HG02884 (cell line): ENCODE data around the gene SAMD4B.

Experiments
- ATAC-seq: cut with Tn5 transposase; IDR thresholded peaks from one replicate; pipeline ENCODE4 v1.9.1; 2021; ENCODE audit warnings: mild to moderate bottlenecking, moderate library complexity; ENCODE audit not compliant: unreplicated experiment

The SAMD4B gene

DNA sequence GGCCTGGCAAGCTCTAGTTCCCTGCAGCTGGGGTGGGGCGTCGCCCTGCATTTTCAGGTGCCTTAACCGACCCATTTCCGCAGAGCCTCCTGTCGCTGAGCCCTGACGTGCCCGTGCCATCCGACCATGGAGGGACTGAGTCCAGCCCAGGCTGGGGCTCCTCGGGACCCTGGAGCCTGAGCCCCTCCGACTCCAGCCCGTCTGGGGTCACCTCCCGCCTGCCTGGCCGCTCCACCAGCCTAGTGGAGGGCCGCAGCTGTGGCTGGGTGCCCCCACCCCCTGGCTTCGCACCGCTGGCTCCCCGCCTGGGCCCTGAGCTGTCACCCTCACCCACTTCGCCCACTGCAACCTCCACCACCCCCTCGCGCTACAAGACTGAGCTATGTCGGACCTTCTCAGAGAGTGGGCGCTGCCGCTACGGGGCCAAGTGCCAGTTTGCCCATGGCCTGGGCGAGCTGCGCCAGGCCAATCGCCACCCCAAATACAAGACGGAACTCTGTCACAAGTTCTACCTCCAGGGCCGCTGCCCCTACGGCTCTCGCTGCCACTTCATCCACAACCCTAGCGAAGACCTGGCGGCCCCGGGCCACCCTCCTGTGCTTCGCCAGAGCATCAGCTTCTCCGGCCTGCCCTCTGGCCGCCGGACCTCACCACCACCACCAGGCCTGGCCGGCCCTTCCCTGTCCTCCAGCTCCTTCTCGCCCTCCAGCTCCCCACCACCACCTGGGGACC lies 65.6 kb downstream of the SAMD4B start:
- ATAC-seq: no peak

GRCh38 chr19:39408392-39409207 lies 66.4 kb downstream of the SAMD4B start:
- ATAC-seq: no peak

DNA sequence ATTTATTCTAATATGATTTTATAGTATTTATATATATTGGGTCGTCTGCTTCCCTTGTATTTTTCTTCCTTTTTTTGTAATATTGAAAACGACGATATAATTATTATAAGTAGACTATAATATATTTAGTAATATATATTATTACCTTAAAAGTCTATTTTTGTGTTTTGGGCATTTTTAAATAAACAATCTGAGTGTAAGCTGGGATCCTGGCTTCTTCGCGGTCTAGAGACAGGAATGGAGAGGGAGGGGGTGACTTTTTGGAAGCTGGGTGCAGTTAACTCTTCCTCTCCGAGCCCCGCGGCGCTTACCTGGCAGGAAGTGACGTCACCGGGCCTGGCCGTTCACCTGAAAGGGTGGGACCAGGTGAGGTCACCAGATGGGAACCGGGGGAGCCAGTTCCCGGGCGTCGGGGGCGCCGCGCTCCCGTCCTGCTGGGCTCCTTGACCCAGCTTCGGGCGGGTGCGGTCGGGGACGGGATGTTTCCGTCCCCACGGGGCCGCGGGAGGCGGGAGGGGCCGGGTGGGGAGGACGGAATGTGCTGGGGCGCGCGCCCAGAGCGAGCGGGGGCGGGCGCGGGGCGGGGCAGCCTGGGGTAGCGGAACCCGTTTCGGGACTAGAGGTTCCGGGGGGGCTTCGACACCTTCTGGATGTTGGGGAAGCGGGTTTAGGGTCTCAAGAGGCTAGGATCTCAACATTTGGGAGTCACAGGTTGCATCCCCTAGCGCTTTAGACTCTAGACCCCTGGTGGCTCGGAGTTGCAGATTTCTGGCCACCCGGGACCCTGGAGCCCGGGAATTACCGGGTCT lies 67.2 kb downstream of the SAMD4B start:
- ATAC-seq: no peak

DNA sequence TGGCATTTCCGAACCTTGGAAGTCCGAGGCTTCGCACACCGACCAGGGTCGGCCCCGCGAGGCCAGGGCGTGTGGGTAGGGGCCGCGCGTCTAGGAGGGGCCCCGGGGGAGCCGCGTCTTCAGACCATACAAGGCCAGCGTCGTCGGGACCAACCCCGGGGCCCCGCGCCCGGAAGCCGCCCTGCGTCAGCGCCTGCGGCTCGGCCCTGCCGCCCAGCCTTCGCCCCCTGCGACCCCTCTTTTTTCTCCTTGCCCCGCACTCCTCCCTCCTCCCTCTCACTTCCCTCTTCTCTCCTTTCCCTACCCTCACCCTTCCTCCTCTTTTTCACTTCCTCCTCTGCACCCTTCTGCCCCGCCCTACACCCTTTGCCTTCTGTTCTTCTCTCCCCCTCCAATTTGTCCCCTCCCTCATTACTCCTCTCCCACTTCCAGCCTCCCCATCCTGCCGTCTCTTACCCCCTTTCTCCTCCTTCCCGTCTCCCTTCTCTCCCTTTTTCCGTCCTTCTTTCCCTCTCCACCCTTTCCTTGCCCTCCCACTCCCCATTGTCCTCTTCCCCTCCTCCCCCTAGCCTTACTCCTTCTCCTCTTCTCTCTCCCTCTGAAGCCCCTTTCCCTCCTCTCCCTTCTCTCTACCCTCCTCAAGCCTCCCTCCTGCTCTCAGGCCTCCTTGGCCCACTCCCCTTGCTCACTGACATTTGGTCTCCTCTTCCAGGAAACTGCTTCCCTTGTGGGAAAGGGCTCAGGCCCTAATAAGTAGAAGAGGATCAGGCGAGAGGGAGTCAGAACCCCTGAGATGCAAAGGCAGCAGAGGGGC lies 68.0 kb downstream of the SAMD4B start:
- no peak for ATAC-seq

GRCh38 chr19:39410831-39411080 lies 68.5 kb downstream of the SAMD4B start:
- no peak for ATAC-seq

GRCh38 chr19:39411081-39411831 lies 69.0 kb downstream of the SAMD4B start:
- no peak for ATAC-seq

DNA sequence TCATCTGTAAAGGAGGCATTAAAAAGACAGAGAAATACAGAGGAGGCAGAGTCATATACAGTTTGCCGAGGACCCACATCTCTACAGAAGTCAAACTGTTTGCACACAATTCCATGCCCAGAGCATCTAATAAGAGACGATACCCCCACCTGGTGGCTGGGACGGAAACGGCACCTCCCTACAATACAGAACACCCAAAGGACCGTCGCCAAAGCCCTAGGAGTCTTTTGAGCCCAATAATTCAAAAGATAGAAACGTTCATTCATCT lies 69.5 kb downstream of the SAMD4B start:
- peak; percentile 15 for ATAC-seq

- ATAC-seq: peak; percentile 50
These were observed 70.1 kb downstream of the SAMD4B start, which contains the start of gene PLEKHG2 for GRCh38 chr19:39412100-39412866. TSS of gene PLEKHG2 (plus strand) at chr19:39412669. CDS start at chr19:39414087, 1,418 bp downstream.

DNA sequence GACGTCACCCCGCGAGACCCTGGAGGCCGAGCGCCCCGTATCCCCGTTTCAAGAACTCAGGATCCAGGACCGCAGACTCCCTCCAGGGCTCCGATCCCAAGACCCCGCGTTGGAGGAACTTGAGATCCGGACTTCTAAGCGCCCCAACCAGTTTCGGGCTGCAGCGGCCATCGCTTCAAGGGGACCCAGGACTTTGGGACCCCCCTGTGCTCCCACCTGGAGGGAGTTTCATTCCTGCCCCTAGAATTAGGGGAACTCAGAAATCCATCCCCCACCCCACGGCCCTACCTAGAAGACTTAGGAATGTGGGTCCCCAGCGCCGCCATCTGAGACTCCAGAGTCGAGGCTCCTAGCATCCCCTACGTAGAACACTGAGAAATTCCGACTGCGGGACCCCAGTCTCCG lies 70.6 kb downstream of the SAMD4B start:
- no peak for ATAC-seq

GRCh38 chr19:39413272-39413910 lies 71.2 kb downstream of the SAMD4B start:
- ATAC-seq: no peak

DNA sequence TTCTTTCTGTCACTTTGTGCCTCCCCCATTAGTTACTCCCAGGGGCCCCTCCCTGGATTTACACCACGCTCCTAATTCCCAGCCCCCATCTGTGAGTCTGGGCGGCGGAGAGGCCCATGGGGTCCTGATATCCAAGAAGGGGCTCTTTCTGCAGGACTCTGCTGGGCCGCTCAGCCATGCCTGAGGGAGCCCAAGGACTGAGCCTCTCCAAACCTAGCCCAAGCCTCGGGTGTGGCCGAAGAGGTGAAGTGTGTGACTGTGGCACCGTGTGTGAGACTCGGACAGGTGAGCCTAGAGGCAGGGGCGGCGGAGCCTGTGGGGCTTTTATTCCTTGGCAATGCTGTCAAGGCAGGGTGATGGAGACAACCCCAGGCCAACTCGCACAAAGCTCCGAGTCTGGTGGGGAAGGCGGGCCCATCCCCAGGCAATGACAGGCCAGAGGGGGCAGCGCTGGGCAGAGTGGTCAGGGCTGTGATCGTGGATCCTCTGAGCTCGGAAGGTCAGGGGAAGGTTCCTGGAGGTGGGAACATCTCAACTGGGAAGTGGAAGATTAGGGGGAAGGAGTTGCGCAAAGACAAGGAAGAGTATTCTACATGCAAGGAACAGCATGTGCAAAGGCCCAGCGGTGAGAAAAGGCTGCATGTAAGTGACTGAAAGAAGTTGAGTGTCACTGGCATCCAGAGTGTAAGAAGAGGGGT lies 71.8 kb downstream of the SAMD4B start:
- ATAC-seq: no peak

DNA sequence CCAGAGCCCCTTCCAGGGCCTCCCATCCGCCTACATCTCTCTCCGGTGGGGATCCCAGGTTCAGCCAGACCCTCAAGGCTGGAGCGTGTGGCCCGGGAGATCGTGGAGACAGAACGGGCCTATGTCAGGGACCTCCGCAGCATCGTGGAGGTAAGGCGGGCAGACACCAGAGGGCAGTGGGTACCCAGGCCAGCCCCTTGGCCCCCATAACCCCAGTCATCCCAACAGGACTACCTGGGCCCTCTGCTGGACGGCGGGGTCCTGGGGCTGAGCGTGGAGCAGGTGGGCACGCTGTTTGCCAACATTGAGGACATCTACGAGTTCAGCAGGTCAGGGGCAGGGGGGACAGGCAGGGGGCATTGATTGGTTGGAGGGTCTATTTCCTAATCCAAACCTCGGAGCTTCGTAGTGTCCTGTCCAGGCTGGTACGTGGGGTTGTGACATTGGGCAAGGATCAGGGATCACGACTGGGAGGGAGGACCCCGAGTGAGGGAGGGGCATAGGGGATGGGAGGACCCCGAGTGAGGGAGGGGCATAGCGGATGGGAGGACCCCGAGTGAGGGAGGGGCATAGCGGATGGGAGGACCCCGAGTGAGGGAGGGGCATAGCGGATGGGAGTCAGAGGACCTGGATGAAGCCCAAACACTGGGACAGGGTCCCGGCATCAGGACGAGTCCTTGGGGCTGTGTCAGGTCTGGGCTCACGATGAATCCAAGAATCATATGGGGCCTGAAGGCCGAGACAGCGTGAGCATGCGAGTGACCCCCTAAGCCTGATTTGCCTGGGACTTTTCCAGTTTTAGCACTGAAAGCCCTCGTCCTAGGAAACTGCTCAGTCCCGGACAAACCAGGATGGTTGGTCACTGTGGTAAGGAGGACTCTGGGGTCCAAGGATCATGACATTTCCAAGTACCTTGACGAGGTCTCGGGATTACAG lies 73.2 kb downstream of the SAMD4B start:
- no peak for ATAC-seq

- ATAC-seq: no peak
These were observed 74.2 kb downstream of the SAMD4B start for GRCh38 chr19:39416152-39417120.

DNA sequence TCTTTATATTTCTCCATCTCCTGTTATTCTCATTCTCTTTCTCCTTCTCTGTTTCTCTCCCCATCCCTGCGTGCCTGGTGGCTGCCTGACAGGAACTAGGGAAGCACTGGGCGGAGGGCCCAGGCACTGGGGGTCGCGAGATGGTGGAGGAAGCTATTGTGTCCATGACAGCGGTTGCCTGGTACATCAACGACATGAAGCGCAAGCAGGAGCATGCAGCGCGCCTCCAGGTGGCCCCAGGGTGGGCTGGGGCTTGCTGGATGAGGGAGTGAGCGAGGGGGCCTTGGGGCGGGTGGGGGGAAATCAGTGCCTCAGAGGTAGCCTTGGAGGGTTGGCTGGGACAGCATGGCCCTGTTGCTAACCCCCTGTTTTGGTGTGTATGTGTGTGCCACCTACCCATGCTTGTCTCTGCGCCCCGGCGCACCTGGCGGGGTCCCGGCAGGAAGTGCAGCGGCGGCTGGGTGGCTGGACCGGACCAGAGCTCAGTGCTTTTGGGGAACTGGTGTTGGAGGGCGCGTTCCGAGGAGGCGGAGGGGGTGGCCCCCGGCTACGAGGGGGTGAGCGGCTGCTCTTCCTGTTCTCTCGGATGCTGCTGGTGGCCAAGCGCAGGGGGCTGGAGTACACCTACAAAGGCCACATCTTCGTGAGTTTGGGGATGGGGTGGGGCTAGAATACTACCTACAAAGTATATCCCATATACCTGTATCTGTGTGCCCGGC lies 75.4 kb downstream of the SAMD4B start:
- ATAC-seq: no peak

GRCh38 chr19:39419003-39419402 lies 76.8 kb downstream of the SAMD4B start:
- no peak for ATAC-seq

GRCh38 chr19:39420769-39421168 lies 78.5 kb downstream of the SAMD4B start:
- no peak for ATAC-seq
